OCI-LY7 (cell line): ENCODE measurements around the gene SOWAHC. TPM values are rescaled to one million over a fixed set of nuclear protein-coding genes. Genes with fewer than 3 reads are reported as not detected.

Experiments used
- BruUV-seq: library from RNA; stranded (reverse); fragments of 400-500 nt; replicated peaks from 2 replicates; lab custom pipeline; 2021; lab: Mats Ljungman, UMichigan
- CTCF ChIA-PET: fragments of 300-600 bp; sonication (Branson Sonifier 250); formaldehyde crosslinking; loops from one replicate; lab custom pipeline; 2022; ENCODE audit warnings: antibody characterized with exemption; ENCODE audit not compliant: unreplicated experiment; lab: Charles Lee
- POLR2A ChIA-PET: fragments of 300-600 bp; sonication (Branson Sonifier 250); formaldehyde crosslinking; loops from one replicate; lab custom pipeline; 2022; ENCODE audit warnings: antibody characterized with exemption; lab: Charles Lee
- DNase-seq: peaks from one replicate; pipeline ENCODE4 v3.0.0-alpha.2; 2015; ENCODE audit warnings: low spot score
- H2AFZ ChIP-seq: fragments of 200-600 bp; sonication (generic), shearing (Covaris generic); 2 replicates; pipeline ENCODE4 v1.6.1; 2014; ENCODE audit warnings: mild to moderate bottlenecking, antibody characterized with exemption, low read length, moderate library complexity
- H3K27ac ChIP-seq: fragments of 200-600 bp; sonication (generic); 2 replicates; pipeline ENCODE4 v1.5.1; 2014; ENCODE audit warnings: mixed run types, low read depth, mild to moderate bottlenecking, moderate library complexity, low read length, inconsistent platforms; ENCODE audit not compliant: poor library complexity, severe bottlenecking
- H3K36me3 ChIP-seq: fragments of 200-600 bp; sonication (generic); 2 replicates; pipeline ENCODE4 v1.6.1; 2014; ENCODE audit warnings: mild to moderate bottlenecking, antibody characterized with exemption, low read length, moderate library complexity, mixed read lengths; ENCODE audit not compliant: insufficient read depth
- H3K4me1 ChIP-seq: fragments of 200-600 bp; sonication (generic); 2 replicates; pipeline ENCODE4 v1.5.1; 2014; ENCODE audit warnings: mild to moderate bottlenecking, low read length; ENCODE audit not compliant: insufficient read depth, poor library complexity, severe bottlenecking
- H3K4me2 ChIP-seq: fragments of 200-600 bp; sonication (generic); 2 replicates; pipeline ENCODE4 v1.6.1; 2014; ENCODE audit warnings: mild to moderate bottlenecking, low read length
- H3K4me3 ChIP-seq: fragments of 200-600 bp; sonication (generic); 2 replicates; pipeline ENCODE4 v1.5.1; 2014; ENCODE audit warnings: mild to moderate bottlenecking, low read depth, low read length; ENCODE audit not compliant: poor library complexity, severe bottlenecking
- H3K79me2 ChIP-seq: fragments of 200-600 bp; sonication (generic); 2 replicates; pipeline ENCODE4 v1.6.1; 2016; ENCODE audit warnings: low read depth, mild to moderate bottlenecking, low read length, moderate library complexity, mixed read lengths; ENCODE audit not compliant: insufficient read depth
- H3K9me2 ChIP-seq: fragments of 200-600 bp; sonication (generic); 2 replicates; pipeline ENCODE4 v1.6.1; 2016; ENCODE audit warnings: mild to moderate bottlenecking, low read length, mixed read lengths; ENCODE audit not compliant: insufficient read depth
- H3K9me3 ChIP-seq: fragments of 200-600 bp; sonication (generic); 2 replicates; pipeline ENCODE4 v1.6.1; 2014; ENCODE audit warnings: mild to moderate bottlenecking, mixed run types, low read length, mixed read lengths
- H4K20me1 ChIP-seq: fragments of 200-600 bp; sonication (generic); 2 replicates; pipeline ENCODE4 v1.6.1; 2014; ENCODE audit warnings: mild to moderate bottlenecking, antibody characterized with exemption, low read length, moderate library complexity, mixed read lengths; ENCODE audit not compliant: insufficient read depth
- EZH2phosphoT487 ChIP-seq: fragments of 200-600 bp; sonication (generic); IDR thresholded peaks from 2 replicates; pipeline ENCODE4 v1.6.1; 2018; ENCODE audit warnings: low read depth, borderline replicate concordance, mild to moderate bottlenecking, mixed run types, antibody characterized with exemption, low read length, moderate library complexity, mixed read lengths
- intact Hi-C: fragments of 100-400 bp; cut with micrococcal nuclease; formaldehyde crosslinking; loops from one replicate; pipeline ENCODE4 v1.10.0; 2022; ENCODE audit not compliant: unreplicated experiment
- total RNA-seq, 2 experiments: library from RNA; depleted of rRNA in 1 of 2; stranded (reverse); fragments of >200 nt in 1 of 2; shearing (Covaris generic) in 1 of 2; gene quantifications; 2 replicates each; pipeline ENCODE4 v1.2.3, GENCODE V29; 2014 to 2022
- TF ChIP-seq, protein P1 (sequence below): fragments of 200-600 bp; sonication (generic); conservative IDR thresholded peaks from 2 replicates; pipeline ENCODE4 v1.5.1; 2014; ENCODE audit warnings: mild to moderate bottlenecking, antibody characterized with exemption, low read length, moderate library complexity, mixed read lengths

SOWAHC gene
- total RNA-seq, 2 experiments from 2014 or later: not detected

DNA sequence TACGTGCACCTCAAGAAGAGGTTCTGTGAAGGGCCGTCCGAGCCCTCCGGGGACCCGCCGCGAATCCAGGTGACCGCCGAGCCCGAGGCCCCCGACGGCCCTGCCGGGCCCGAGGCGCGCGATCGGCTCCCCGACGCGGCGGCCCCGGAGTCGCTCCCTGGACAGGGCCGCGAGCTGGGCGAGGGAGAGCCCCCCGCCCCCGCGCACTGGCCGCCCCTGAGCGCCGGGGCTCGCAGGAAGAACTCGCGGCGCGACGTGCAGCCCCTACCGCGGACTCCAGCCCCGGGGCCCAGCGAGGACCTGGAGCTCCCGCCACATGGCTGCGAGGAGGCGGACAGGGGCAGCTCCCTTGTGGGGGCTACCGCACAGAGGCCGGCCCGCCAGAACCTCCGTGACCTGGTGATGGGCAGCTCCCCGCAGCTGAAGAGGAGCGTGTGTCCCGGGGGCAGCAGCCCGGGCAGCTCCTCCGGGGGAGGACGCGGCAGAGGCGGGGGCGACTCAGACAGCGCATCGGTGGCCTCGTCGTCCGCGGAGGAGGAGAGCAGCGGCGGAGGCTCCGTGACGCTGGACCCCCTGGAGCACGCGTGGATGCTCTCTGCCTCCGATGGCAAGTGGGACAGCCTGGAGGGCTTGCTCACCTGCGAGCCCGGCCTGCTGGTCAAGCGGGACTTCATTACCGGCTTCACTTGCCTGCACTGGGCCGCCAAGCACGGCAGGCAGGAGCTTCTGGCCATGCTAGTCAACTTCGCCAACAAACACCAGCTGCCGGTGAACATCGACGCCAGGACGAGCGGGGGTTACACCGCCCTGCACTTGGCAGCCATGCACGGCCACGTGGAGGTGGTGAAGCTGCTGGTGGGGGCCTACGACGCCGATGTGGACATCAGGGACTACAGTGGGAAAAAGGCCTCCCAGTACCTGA lies 812 bp downstream of the SOWAHC start:
- H3K9me3 ChIP-seq: no peaks in the 10 kb centered on the region
- BruUV-seq: no TSS peak
- CTCF ChIA-PET: no interaction called here
- POLR2A ChIA-PET: interaction anchor here (0.6 kb wide), 2 partner anchors 31 to 91 kb away, joined by 3 read pairs; no protein-coding TSS in a partner anchor
- H2AFZ ChIP-seq: no peak overlapping the region
- no peaks in the 10 kb centered on the region for H3K36me3 ChIP-seq
- no peak for TF ChIP-seq EZH2phosphoT487
- TF ChIP-seq, protein P1, sequence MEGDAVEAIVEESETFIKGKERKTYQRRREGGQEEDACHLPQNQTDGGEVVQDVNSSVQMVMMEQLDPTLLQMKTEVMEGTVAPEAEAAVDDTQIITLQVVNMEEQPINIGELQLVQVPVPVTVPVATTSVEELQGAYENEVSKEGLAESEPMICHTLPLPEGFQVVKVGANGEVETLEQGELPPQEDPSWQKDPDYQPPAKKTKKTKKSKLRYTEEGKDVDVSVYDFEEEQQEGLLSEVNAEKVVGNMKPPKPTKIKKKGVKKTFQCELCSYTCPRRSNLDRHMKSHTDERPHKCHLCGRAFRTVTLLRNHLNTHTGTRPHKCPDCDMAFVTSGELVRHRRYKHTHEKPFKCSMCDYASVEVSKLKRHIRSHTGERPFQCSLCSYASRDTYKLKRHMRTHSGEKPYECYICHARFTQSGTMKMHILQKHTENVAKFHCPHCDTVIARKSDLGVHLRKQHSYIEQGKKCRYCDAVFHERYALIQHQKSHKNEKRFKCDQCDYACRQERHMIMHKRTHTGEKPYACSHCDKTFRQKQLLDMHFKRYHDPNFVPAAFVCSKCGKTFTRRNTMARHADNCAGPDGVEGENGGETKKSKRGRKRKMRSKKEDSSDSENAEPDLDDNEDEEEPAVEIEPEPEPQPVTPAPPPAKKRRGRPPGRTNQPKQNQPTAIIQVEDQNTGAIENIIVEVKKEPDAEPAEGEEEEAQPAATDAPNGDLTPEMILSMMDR: no peak
- intact Hi-C loops: no loop called here
- no peaks in the 10 kb centered on the region for H3K9me2 ChIP-seq
- DNase-seq: no peak
- H3K4me1 ChIP-seq: no peaks in the 10 kb centered on the region
- no peak overlapping the region for H3K27ac ChIP-seq
- H3K4me2 ChIP-seq: no peak overlapping the region
- no peak overlapping the region for H3K4me3 ChIP-seq
- H3K79me2 ChIP-seq: no peaks in the 10 kb centered on the region
- H4K20me1 ChIP-seq: no peaks in the 10 kb centered on the region

DNA sequence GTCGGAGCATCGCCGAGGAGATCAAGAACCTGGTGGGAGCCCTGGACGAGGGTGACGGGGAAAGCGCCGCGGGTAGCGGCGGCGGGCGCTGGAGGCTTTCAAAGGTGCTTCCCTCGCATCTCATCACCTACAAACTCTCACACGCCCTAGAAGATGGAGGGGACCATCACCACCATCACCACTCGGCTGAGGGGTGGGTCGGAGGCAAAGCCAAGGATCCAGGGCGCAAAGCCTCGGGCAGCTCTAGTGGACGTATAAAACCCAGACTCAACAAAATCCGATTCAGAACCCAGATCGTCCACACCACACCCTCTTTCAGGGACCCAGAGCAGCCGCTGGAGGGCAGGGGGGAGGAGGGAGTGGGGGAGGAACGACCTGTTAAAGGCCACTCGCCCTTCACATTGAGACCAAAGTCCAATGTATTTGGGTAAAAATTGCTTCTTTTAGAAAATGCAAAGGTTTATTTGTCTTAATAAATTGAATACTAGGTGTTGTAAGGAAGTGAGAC lies 1.5 kb downstream of the SOWAHC start:
- no peak for TF ChIP-seq EZH2phosphoT487
- TF ChIP-seq, protein P1: no peak
- no peaks in the 10 kb centered on the region for H3K4me1 ChIP-seq
- no peak for DNase-seq
- H3K4me3 ChIP-seq: no peak overlapping the region
- no peaks in the 10 kb centered on the region for H3K9me2 ChIP-seq
- intact Hi-C loops: no loop called here
- no peak overlapping the region for H3K4me2 ChIP-seq
- H3K79me2 ChIP-seq: no peaks in the 10 kb centered on the region
- CTCF ChIA-PET: no interaction called here
- no peak overlapping the region for H2AFZ ChIP-seq
- H3K9me3 ChIP-seq: no peaks in the 10 kb centered on the region
- no peaks in the 10 kb centered on the region for H3K36me3 ChIP-seq
- H3K27ac ChIP-seq: no peak overlapping the region
- POLR2A ChIA-PET: interaction anchor here (0.6 kb wide), 1 partner anchor 32 kb away, joined by 3 read pairs; no protein-coding TSS in a partner anchor
- BruUV-seq: no TSS peak
- H4K20me1 ChIP-seq: no peaks in the 10 kb centered on the region

DNA sequence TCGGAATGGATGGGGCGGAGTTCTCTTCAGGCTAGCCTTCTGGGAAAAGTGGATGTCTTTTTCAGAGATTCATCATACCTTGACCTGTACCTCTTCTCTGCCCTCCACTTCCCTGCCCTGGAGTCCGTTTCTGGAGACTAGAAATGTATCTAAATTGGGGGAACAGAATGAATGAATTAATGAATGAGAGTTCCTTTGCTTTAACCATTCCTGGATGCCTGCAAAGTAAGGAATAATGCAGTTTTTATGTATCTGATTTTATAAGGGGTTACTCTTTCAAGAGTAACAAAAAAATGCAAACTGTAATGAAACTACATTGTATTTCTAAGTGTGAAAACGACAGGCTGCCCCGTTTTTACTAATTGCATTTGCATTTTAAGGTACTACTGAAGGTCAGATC lies 2.0 kb downstream of the SOWAHC start:
- TF ChIP-seq EZH2phosphoT487: no peak
- TF ChIP-seq, protein P1: no peak
- intact Hi-C loops: no loop called here
- no TSS peak for BruUV-seq

More for the DNA sequence above, 2.0 kb downstream of the SOWAHC start:
- POLR2A ChIA-PET: no interaction called here
- Histone ChIP-seq H4K20me1 (no peaks in the 10 kb centered on the region), H3K4me3 (no peak overlapping the region), H3K27ac (no peak overlapping the region), H3K36me3 (no peaks in the 10 kb centered on the region), H3K9me2 (no peaks in the 10 kb centered on the region), H3K9me3 (no peaks in the 10 kb centered on the region), H2AFZ (no peak overlapping the region), H3K4me2 (no peak overlapping the region), H3K4me1 (no peaks in the 10 kb centered on the region), H3K79me2 (no peaks in the 10 kb centered on the region)
- CTCF ChIA-PET: no interaction called here
- no peak for DNase-seq
